ENCODE results near the gene ZNF169. TPM values are rescaled to one million over a fixed set of nuclear protein-coding genes. Genes with fewer than 3 reads are reported as not detected.
"Not testable (repeated sequence)": the region's sequence is repeated elsewhere in the genome, so short reads cannot be mapped to it uniquely, and the experiment has no call there.

ZNF169 gene
- polyA plus RNA-seq, 5 donors = 6.4 to 12.6 (median 10.2) TPM

DNA sequence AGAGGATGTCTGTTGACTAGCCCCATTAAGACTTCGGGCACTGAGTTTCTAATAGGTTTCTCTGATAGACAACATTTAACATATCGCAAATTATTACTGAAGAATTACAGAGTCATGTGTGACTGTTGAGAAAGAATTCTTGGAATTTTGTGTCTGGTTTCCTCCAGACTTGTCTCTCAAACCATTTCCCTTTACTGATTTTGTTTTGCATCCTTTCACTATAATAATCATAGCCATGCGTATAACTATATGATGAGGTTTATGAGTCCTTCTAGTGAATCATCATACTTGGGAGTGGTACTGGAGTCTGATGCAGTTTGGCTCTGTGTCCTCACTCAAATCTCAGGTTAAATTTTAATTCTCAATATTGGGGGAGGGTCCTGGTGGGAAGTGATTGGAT lies 27.0 kb downstream of the ZNF169 start:
- no peak for DNase-seq

DNA sequence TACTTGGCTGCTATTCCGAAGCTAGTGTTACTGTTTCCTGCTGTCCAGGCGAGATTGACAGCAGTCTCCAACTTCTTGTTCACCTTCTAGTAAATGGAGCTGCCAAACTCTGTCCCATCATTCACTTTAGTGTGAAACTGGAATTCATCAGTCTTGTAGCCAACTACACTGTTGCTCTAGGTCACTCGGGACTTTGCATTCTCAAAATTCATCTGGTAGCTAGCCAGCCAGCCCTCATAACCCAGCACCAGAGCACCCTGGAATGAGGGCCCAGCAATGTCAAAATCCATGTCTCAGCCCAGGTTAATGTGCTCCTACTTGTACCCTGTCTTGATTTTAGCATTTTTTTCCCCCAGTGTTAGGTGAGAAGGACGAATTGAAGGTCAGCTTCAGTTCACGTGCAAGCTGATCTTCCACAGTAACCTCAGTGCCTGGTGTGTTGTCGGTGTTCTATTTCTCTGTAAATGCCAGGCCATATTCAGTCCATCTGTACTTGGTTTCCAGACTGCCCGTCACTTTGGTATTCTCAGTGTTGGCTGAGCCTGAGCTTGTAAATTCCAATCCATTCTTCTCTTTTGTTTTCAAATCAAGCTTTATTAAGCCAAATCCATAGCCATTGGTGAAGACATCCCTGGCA lies 28.9 kb downstream of the ZNF169 start:
- DNase-seq = no peak

DNA sequence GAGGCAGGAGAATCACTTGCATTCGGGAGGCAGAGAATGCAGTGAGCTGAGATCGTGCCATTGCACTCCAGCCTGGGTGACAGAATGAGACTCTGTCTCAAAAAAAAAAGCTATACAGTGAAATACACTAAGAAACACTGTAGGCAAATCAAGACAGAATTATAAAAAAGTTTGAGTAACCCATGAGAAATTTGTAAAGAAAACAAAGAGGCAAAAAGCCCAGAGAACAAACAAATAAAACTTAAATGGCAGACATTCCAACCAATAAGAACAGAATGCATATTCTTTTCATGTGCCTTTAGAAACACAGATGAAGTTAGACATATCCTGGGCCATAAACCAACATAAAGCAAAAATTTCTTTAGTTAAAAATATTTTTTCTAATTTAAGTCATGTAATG lies 30.6 kb downstream of the ZNF169 start:
- DNase-seq = no peak

DNA sequence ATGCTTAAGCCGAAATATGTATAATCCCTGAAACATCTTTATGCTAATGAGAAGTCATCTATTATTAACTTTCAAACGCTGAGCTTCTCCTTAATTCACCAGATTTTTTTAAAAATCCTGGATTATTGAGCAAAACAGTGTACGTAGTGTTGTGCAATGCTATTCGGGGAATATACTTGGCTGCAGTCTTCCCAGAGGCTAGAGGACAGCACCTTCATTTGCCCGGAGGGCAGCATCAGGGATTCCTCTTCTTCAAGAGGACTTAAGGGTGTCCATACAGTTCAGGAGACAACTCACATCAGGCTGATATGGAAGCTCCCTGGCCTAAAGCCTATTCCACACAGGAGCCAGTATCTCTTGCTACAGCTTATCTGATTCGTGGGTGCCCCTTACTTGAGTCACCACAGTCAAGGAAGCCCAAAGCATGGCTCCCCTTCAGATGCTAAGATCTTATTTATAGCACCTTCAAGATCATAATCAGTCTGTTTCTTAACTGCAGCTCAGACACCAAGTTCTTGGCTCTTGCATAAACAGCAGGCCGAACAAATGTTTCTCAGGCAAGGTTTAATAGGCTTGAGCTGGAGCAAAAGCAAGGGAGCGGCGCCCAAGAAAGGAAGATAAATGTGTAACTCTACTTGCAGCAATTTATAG lies 40.0 kb downstream of the ZNF169 start:
- no peak for DNase-seq

DNA sequence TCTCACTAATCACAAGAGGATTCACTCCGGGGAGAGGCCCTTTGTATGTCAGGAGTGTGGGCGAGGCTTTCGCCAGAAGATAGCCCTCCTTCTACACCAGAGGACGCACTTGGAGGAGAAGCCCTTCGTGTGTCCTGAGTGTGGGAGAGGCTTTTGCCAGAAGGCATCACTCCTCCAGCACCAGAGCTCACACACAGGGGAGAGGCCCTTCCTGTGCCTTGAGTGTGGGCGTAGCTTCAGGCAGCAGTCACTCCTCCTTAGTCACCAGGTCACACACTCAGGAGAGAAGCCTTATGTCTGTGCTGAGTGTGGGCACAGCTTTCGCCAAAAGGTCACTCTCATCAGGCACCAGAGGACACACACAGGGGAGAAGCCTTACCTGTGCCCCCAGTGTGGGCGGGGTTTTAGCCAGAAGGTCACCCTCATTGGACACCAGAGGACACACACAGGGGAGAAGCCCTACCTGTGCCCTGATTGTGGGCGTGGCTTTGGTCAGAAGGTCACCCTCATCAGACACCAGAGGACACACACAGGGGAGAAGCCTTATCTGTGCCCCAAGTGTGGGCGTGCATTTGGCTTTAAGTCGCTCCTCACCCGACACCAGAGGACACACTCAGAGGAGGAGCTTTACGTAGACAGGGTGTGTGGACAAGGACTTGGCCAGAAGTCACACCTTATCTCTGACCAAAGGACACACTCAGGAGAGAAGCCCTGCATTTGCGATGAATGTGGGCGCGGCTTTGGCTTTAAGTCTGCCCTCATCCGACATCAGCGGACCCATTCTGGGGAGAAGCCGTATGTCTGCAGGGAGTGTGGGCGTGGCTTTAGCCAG lies 41.6 kb downstream of the ZNF169 start:
- DNase-seq = no peak

DNA sequence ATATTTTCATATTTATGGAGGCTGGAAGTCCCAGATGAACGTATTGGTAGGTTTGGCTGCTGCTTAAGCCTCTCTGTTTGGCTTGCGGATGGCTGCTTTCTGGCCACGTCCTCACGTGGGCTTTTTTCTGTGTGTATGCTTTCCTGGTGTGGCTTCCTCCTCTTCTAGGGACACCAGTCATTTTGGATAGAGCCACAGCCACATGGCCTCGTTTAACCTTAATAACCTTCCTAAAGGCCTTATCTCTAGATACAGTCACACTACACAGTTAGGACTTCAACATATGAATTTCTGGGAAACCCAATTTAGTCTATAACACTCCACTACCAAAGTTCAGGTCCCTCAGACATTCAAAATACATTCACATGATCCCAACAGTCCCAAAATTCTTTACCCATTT lies 42.5 kb downstream of the ZNF169 start:
- no peak for DNase-seq

DNA sequence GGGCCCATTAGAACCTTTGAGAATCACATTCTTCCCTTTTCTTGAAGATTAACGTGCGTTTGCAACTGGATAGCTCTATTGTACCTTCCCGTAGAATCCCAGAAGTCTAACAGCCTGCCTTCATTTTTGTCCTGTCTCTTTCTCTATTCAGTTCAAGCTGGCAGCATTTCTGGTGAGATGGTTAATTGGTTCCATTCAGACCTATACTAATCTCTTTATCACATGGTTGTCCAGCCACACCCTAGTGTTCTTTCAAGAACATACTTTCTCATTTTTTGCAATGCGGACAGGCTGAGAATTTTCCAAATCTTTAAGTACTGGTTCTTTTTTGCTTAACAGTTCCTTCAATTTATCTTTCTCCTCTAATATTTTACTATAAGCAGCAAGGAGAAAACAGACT lies 43.3 kb downstream of the ZNF169 start:
- no peak for DNase-seq

DNA sequence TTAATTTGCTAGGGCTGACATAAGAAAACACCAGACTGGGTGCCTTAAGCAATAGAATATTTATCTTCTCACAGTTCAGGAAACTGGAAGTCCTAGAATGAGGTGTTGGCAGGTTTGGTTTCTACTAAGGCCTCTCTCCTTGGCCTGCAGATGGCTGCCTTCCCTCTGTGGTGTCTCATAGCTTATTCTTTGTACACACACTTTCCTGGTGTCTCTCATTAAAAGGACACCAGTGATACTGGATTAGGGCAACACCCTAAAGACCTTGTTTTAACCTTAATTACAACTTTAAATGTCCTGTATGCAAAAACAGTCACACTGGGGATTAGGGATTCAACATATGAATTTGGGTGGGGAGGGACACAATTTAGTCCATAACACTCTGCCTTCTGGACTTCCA lies 44.2 kb downstream of the ZNF169 start:
- DNase-seq = no peak

DNA sequence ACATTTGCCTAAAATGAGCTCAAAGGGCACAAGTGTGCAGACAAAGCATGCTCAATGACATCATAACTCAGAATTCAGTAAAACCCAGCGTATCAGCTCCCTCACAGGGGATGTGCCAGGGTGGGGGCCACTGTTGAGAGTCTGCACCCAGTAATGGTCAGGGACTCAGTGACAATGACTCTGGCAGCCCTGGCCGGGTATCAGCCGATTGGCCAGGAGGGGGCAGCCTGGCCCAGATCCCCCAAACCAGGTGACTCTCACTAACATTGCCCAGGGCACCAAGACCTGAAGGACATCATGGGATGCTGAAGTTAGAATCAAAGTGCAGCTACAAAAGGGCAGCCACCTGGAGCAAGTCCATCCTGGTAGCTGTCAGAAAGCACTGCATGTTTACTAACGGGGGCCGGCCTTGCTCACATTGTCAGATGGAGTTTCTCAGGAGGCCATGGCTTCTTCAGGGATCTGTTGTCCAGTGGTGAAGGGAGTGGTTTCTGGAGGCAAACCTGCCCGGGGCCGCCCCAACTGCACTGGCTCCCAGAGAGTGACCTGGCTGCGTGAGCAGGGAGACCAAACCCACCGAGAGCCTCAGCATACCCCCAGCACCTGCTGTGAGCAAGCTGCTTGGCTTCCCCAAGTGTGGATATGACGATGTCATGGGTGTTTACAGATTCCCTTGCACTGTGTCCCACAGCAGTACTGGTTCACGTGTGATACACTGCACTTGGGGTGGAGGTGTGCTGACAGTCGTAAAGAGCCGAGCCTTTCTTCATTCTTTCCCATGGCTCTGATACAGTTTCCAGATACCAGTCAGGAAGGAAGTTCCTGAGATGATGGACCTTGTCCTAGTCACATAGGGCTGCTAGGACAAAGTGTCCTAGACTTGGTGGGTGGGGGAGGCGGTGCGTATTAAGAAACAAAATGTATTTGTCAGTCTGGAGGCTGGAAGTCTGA lies 56.2 kb downstream of the ZNF169 start:
- not testable (repeated sequence) for DNase-seq

DNA sequence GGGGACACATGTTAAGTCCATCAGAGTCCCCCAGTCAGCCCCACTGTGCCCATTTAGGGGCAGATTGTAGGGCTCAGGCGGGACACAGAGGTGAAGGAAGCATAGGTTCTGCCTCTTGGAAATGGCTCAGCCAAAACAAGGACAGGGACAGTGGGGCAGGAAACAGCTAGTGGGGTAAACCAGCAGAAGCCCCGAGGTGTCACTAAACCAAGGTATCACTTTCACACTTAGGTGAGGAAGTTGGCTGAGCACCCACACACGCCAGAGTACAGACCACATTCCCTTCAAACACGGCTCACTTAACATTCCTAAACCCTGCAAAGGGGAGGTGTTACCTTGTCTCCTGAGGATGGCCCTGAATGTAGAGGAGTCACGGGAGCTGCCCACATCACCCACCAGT lies 57.1 kb downstream of the ZNF169 start:
- DNase-seq = not testable (repeated sequence)

DNA sequence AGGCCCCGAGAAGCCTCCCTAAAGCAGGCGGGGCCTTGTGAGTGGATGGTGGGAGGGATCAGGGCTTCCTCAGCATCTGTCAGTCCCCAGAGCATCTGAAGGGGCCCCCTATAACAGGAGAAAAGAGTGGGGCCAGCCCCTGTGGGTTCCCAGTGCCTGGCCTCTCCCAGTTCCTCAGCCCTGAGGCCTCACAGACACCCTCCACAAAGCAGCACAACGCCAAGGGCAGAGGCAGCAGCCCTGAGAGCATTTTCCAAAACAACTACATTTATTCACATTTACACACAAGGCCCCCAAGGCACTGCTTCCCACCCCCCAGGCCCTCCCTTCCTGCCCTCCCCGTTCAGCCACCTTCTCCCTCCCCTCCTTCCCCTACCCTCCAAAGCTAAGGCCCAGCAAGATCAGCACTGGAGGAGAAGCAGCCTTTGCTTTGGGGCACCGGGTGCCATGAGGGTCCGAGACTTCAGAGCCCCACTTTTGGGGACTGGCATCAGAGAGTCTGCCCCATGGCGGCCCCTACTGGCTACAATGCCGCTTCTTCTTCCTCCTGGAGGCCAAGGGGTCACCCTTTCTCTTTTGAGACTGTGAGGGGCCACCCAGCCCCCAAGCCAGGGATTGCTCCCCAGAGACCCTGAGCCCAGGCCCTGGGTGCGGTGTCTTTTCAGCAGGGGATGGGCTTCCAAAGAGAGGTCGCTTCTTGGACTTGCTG lies 59.0 kb downstream of the ZNF169 start:
- not testable (repeated sequence) for DNase-seq

DNA sequence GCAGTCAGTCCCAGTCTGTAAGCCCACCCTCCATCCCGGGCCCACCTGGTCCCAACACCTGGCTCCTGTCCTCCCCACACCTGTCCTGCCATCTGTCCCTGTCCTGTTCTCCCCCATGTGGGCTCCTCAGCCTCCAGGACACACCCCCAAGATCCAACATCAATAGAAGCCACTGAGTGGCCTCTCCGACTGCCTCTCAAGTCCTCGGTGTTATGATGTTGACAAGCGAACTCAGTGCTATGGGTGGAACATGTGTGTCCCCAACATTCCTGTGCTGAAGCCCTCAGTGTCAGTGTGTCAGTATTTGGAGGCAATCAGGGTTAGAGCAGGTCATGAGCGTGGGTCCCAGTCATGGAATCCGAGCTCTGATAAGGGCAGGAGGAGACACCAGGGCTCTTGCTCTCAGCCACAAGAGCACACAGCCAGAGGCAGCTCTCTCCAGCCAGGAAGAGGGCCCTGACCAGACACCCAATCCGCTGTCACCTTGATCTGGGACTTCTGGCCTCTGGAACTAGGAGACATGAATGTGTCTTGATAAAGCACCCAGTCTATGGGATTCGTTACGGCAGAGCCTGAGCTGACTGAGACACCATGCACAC lies 63.3 kb downstream of the ZNF169 start:
- not testable (repeated sequence) for DNase-seq

DNA sequence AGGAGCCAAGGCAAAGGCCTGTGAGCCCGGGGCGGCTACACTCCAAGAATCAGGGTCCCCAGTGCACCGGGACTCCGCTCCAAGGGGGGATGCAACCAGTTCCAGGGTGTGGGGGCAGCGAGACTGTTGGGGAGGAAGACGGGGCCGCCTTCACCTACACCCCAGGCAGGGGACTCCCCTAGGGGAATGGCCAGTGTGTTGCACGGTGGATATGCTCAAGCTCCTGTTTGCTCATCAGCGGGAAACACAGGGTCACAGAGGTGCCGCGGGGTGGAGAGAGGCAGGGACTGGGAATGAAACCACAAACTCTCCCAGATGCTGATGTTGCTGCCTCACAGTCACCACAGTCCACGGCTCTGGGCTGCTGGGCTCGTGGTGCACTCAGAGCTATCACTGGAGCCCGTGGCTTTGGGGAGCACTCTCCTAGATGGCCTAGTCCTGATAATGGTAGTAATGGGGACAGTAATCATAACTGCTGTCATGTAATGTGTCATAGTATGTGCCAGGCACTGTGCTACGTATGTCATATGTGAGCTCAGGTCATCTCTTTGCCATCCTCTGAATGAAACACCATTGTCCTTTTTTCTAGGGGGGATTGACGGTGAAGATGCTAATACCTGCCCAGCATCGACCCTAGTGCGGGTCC lies 64.2 kb downstream of the ZNF169 start:
- DNase-seq = not testable (repeated sequence)

DNA sequence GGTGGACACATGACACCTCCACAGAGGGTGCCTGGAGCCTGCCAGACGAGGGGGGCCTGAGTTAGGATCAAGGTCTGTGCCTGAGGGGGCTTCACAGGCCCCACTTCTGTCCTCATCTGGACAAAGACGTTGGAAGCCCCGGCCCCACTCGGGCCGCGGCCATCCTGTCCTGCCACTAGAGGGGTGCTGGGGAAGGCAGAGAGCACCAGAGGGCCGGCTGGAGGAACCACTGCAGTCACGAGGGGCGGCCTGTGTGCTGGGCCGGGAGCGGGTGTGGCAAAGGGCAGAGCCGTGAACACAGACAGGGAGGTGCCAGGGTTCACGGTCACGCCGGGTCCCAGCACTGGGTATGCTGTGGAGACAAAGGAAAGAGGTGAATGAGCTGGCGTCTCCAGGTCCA lies 66.5 kb downstream of the ZNF169 start:
- not testable (repeated sequence) for DNase-seq

DNA sequence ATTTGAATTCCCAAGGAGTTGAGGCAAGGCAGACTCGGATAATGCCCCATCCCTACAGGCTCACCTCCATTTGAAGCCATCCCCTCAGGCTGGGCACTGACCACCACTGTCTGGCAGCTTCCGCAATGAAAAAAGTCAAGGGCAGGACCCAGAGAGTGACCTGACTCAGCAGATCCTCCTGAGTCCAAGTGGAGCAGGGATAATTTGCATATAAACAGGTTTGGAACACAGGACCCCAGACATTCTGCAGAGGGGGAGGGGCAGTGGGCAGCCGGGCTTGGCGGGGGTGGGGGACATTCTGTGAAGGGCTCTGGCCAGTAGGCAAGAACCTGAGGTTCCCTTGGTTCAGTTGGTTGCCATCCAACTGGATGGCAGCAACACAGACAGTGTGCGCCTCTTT lies 69.4 kb downstream of the ZNF169 start, which contains the start of gene NUTM2F:
TSS of gene NUTM2F (minus strand) at position 101 of the 400 bp plus-strand sequence. CDS start at position 80, 21 bp downstream.
- DNase-seq = not testable (repeated sequence)

DNA sequence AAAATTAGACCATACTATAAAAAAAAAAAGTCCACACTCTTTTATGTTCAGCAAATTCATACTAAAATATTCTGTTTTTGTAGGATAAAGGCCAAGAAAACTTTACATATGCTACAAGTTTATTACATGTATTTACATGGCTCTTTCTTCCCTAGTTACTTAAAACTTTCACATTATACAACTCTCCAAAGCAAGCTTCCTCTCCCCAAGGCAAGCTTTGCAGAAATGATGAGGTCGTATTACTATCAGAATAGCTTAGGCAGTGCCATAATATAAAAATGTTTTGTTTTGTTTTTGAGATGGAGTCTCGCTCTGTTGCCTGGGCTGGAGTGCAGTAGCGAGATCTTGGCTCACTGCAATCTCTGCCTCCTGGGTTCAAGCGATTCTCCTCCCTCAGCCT lies 77.3 kb downstream of the ZNF169 start:
- DNase-seq = not testable (repeated sequence)

DNA sequence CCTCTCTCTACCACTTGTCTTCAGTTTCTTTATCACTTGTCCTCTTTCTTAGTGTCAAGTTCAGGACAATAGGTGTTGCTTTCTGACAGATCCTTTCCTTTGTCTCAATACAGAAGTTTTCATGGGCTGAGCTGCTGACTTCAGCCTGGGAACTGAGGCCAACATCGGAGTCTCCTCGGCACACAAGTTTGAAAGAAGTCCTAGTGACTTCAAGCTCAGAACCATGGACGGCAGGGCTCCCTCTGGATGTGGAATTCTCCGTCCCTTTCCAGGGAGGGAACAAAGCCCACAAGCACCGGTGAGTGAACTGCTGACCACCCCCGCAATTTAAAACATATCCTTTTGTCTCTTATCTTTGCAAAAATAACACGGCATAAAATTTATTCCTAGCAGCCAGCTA lies 79.6 kb downstream of the ZNF169 start:
- not testable (repeated sequence) for DNase-seq

DNA sequence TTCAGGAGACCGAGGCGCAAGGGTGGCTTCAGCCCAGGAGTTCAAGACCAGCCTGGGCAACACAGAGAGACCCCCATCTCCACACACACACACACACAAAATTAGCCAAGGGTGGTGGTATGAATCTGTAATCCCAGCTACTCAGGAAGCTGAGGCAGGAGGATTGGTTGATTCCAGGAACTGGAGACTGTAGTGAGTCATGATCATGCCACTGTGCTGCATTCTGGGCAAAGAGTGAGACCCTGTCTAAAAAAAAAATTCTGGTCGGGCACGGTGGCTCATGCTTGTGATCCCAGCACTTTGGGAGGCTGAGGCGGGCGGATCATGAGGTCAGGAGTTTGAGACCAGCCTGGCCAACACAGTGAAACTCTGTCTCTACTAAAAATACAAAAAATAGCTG lies 80.6 kb downstream of the ZNF169 start:
- DNase-seq = not testable (repeated sequence)

DNA sequence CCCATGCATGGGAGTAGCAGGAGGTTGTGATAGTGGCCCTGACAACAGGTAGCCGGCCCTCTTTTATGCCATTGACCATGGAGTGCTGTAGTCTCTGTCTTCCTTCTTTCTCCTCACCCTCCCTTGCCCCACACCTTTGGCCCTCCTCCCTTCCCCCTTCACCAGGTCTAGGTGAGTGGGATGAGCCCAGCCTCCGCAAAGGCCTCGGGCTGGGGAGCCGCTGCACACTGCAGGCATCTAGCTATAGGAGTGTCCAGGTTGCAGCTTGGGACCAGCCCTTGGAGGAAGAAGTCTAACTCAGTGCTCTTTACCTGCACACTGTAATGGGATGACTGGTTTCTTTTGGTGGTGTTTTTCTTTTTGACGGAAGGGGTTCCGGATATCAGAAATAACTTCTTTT lies 81.7 kb downstream of the ZNF169 start:
- DNase-seq = not testable (repeated sequence)

DNA sequence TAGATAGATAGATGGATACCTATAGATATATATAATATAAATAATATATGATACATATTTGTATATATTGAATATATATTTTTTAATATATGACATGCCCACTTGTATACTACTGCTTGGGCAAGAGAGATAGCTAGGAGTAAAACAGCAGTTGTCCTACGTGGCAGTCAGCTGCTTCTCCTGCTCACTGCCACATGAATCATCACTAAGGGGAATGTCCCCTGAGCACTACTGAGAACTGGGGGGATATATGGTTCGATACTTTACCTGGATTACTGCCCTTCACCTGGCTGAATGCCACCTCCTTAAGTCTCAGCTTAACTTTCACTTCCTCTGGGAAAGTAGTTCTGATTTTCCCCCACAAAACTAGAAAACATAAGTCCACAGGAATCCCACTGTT lies 82.6 kb downstream of the ZNF169 start:
- not testable (repeated sequence) for DNase-seq

Measured in right lung (tissue), 5 donors.